ENCODE measurements around the gene DUSP7.

DNA sequence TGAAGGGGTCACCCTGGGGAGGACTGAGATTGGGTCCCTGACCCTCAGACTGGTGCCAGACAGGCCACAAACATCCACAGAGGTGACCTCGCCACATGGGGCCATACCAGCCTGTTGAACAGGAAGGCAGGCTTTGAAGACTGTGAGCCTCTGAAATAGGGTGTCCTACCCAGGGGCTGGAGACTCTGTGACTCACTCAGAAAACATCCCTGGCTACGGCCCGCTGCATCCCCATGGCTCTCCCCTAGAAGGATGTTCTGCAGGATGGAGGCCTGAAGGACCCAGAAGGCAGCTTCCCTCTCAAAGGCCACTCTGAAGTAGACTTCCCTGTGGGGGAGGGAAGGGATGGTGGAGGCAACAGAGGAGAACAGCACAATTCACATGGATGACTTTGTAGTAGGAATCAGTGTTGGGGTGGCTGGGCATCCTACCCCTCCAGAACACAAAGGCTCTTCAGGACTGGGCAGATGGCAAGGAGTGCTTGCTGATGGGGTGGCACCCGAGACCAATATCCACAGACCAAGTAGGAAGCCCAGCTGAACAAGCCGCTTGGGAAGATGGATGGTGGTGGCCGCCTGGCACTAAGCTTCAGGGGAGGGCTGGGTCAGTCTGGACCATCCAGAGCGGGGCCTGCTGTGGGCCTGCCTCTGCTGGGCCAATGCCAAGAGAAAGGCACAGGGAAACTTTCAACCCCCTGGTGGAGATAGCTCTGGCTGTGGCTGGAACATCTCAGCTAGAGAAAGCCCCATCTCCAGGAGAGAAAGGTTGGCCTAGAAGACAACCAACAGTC, 37.6 kb upstream of the DUSP7 start:
- no peak for TF ChIP-seq POLR2A (IDR thresholded peaks at IDR 0.05; ENCODE audit: low read depth, low read length)
- TF ChIP-seq POLR2AphosphoS5 (IDR thresholded peaks at IDR 0.05; ENCODE audit: low read depth, low read length), result no peak
- no peak for TF ChIP-seq TAF1 (IDR thresholded peaks at IDR 0.05; ENCODE audit: borderline replicate concordance, low read depth, low read length)
